Kidney glomerular epithelial cell (primary cell): ENCODE measurements around the gene CCR3.

Experiments used
- DNase-seq: peaks from one replicate; lab custom pipeline; 2025; lab: John Stamatoyannopoulos, UW

CCR3 gene

DNA sequence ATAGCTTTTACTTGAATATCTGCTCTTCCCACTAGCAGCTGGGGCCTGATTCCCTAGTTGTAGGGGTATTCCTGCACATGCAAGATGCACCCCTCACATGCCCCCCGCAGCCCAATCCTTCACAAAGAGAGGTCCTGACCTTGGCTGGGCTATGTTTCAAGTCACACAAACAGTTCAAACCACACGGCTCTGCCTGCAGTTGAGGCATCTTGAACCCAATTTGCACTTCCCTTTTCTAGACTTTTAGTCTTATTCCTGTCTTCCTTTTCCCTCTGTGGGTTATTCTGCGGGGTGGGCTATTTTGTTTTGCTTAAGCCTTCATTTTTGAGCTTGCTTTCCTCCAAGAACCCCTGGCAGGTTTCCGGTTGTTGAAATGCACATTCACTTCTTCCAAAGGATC lies 20.9 kb upstream of the CCR3 start:
- no peak for DNase-seq

DNA sequence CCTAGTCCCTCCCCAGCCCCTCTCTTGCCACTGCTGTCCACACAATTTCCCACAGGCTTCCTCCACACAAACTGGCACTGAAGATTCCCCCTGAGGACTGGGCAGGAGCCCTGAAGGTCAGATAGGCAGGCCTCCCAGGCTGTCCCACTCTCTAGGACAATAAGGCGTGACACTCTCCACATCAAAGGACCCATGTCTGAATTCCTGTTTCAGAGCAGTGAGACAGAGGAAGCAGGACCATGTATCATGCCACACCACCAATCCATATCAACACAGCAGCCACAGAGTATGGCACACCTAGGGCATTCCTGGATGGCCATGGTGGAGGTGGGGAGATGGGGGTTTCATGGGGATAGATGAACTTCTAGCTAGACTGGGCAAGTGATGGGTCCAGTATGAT lies 20.3 kb upstream of the CCR3 start:
- DNase-seq, result no peak

DNA sequence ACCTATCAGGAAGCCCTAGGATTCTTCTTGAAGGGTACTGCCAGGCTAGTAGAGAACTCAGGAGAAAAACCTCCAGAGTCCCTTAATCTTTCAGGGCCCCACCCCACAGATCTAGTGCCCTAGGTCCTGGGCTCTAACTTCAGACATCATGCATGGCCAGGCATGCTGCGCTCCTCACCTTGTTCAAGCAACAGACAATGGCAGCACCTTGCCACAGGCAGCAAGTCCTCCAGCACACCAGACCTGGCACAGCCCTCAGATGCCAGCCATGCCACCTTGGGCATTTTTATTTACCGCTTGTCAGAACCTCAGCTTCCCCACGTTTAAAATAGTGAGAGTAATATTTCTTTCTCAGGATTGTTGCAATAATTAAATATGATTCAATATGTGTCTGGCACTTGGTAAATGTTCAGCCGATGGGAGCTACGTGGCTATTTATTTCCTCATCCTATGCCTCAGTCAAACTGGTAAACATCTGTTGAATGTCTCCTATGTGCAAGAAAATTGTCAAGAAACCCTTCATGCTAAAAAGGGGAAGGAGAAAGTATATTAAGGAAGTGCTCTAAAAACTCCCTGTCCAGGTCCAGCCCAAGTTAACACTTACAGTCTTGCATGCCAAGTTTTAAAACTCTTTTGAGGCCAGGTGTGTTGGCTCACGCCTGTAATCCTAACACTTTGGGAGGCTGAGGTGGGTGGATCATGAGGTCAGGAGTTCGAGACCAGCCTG lies 19.7 kb upstream of the CCR3 start:
- no peak for DNase-seq

DNA sequence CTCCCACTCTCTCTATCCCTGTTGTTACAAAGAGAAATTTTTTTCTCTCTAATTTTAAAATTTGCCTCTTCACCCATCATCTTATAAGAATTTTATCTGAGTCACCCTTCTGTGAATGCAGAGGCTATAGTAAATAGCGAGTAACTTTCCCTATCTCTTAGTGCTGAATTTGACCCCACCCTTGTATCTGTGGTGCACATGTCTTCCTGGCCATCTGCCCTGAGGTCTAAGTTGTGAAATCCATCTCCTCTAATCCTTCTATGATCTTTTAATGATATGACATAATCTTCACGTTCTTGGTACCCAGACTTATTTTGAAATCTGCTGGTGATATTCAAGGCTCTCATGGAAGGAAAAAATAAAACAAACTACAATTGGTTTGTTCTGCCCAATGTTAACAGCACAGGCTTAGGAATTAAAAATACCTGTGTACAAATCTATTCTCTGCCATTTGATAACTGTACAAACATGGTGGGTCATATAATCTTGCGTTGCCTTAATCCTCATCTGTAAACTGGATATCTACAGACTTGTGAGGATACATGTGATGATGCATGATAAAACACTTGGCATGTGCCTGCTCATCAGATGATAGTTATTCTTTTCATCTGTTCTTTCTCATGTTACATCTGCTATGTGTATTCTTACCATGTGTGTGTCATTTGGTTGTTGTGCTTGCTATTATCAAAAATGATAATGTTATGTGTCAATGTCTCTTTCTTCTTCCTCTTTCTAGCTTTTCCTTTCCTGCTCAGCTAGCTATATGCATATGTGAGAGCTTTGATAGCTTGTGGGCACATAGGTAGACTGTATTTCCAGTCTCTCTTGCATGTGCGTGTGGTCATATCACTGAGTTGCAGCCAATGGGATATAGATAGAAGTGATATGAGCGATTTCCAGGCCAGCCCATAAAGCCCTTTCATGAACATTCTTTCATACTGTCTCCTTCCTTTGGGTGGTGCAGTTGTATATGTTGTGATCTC lies 13.7 kb upstream of the CCR3 start:
- DNase-seq, result no peak

- no peak for DNase-seq
These were observed 10.9 kb upstream of the CCR3 start for GRCh38 chr3:46231323-46231722.

GRCh38 chr3:46233194-46233593 lies 9.1 kb upstream of the CCR3 start:
- no peak for DNase-seq

DNA sequence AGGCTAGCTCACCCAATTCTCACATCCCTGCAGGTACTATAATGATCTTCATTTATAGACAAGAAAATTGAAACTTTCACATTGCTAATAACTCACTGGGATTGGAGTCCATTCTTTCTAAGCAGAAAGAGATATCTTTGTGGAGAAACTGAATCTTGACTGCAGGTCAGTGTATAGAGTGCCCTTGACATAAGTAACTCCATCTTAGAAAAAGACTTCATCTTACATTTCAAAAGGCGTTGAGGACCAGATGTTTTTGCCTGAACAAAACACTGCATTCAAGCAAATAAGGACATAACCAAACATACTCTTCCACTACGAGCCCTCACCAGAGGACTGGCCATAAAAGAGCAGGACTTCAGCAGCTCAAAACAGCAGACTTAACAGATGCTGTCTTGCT lies 6.8 kb upstream of the CCR3 start:
- DNase-seq, result no peak

- no peak for DNase-seq
These were observed 5.8 kb upstream of the CCR3 start for GRCh38 chr3:46236294-46237054.

DNA sequence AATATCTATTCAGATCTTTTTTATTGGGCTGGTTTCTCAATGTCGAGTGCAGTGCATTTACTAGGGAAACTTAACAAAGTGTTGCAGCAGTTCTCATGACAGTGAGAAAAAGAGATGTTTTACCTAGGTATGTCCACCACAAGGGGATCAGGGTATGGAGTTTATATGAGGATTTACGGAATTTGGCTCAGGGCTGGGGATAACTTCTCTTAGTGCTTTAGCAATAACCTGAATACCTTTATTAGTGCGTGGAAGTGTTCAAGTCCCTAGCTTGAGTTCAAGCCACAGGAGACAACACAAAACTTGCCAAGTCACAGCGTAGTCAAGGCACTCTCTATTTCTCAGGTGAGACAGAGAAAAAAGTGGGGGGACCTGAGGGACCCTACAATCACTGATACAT lies 3.9 kb upstream of the CCR3 start:
- DNase-seq, result no peak

DNA sequence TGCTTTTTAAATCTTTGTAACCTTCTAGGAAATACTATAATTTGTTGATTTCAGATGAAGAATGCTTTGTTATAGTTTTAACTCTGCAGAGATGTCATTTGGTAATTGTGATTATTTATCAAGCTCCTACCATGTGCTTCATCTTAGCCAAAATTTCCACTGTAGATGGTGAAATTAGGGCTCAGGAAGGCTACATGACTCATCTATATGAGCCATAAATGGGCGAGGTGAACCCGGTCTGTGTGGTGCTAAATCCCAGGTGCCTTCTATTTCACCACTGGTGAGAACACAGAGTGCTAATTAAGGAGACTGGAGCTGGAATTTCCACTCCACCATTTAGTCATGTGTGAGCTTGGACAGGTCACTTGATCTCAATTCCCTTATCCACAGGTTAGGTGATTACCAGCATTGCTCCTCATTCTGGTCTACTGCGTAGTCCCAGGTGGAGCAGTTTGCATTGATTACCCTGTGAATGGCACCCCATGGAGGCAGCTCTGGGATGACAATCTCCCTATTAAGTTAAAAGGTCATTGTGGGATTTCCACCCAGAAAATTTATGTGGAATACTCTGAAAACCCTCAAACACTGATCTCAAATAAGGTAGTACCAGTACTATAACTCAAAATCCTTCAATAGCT lies 2.8 kb upstream of the CCR3 start:
- no peak for DNase-seq

GRCh38 chr3:46239952-46240351 lies 2.3 kb upstream of the CCR3 start:
- no peak for DNase-seq

DNA sequence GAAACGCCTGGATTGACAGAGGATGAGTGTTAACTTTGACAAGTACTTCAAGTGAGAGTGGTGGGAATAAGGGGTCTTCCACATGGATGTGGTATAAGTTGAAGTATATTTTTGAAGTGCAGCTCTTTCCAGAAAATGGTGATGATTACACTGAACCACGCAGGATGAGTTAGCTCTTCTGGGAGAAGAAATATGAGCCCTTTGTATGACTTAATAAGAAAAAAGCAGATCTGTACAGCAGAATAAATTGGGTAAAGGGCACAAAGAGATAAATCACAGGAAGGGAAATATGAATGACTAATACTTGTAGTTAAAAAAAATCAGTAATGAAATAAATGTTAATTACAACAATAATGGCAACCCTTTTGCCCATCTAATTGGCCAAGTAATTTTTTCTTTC lies 1.3 kb downstream of the CCR3 start:
- no peak for DNase-seq

GRCh38 chr3:46245146-46245545 lies 2.9 kb downstream of the CCR3 start:
- no peak for DNase-seq

GRCh38 chr3:46252980-46253379 lies 10.7 kb downstream of the CCR3 start:
- no peak for DNase-seq

DNA sequence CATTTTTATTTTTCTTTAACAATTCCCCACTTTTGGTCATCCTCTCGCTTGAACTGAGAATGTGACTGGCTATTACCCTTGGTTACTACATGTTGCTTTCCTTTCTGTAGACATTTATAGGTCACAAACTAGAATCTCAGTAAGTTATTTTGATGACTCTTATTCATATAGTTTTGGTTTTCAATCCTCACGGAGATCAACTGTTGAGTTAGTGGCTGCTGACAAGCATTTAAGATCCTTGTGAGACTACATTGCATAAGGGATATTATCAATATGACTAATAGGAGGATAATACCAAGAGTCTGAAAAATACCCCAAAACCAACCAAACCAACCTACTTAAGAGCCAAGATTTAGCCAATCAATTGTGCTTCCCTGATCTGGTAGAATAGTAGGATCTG lies 16.3 kb downstream of the CCR3 start:
- no peak for DNase-seq

DNA sequence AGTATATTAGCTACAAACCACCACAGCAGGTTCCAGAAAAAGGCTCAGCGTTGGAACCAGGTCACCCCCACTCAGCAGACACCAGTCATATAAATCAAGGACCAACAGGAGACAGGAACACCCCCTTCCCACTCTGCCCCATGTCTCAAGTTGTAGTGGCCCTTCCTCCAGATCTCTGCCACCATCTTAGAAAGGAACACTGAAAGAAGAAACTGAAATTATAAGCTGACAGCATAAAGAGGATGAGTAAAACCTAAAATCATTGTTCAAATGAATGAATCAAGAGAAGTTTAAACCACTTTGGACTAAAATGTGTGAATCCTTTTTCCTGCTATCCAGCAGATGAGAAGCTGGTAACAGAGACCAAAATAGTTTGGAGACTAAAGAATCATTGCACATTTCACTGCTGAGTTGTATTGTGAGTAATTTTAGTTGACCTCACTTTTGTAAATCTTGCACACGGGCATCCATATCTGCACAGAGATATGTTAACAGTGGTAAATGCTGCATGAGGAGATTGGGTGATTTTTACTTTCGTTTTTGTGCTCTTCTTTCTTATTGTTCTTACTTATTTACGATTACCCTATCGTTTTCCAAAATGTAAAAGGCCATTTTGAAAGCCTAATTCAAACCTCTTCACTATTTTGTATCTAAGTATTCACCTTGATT lies 19.8 kb downstream of the CCR3 start:
- DNase-seq, result no peak

DNA sequence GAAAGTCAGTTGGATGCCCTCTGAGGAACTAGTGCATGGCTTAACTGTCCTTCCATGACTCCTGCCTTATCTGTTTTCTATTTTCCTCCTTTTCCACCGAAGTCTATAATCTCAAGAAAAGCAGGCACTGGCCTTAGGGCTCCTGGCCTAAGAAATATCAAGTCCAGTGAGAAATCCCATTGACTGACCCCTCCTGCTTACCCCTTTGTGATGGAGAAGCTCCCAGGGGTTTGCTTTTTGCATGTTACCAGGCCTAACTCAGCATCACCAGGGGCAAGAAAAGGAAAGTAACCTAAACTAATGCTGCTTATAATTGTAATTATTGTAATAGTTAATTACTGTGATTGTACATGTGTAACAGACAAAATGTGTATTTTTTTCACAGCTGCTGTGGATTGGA lies 21.7 kb downstream of the CCR3 start:
- DNase-seq, result no peak

DNA sequence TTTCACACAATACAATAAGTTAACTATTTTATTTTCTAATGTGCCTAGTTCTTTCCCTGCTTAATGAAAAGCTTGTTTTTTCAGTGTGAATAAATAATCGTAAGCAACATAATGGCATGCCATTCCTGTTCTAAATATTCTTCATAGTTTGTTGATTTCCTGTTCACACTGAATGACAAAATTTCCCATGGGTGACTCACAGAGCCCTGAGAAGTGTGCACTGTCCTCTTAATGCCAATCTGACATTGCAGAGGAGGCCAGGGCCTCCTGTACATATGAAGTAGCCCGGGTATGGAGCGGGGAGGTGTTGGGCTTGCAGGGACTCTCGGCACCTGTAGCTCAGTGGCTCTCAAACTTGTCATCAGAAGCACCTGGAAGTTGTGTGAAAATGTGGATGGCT lies 24.3 kb downstream of the CCR3 start:
- no peak for DNase-seq

DNA sequence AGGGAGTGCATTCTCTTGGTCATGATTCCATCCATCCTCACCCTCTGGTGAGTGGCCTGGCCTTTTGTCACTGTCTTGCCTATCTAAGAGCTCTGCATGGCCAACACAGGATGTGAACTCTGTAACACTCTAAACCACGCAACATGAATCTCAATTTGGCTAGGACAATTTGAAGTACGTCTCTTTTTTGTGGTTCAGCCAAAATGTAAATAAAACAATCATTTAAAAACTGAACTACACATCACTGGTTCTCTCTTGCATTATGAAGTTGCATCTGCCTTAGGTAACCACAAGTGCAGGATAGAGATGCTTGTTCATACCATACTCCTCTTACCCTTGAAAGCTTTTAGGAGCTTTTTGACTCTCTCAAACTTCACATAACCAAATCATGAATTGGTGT lies 27.3 kb downstream of the CCR3 start:
- no peak for DNase-seq

DNA sequence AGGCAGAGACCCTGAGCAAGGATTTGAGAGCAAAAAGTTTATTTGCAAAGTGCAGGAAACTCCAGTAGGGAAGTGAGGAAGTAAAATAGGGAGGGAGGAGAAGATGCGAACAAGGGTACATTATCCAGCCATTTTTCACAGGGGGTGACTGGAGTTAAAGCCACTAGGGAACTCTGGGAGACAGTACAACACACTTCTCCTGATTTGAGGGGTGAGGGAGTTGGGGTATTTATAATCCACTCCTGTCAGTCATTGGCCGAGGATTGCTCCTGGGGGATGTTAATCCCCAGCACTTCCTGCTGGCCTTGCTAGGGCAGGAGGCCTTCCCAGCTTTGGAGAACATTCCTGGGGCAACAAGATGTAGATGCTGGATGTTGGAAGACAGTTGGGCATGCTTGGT lies 28.2 kb downstream of the CCR3 start:
- DNase-seq, result no peak

- no peak for DNase-seq
These were observed 29.0 kb downstream of the CCR3 start for GRCh38 chr3:46271209-46271745.
